Keratinocyte (primary cell): ENCODE results near the gene PAK3. TPM values are rescaled to one million over a fixed set of nuclear protein-coding genes. Genes with fewer than 3 reads are reported as not detected.
A peak's percentile ranks its signal among the peaks of the same experiment; 100 is the strongest.

Experiments
- DNase-seq: peaks from one replicate; pipeline ENCODE4 v3.0.0-alpha.2; 2011; ENCODE audit warnings: low read depth, missing footprints, low spot score
- FAIRE-seq: peaks from 2 replicates; lab custom pipeline; 2011; peaks lifted over from hg19 to GRCh38; lab: Jason Lieb, UNC
- H2AFZ ChIP-seq: 2 replicates; pipeline ENCODE4 v1.6.0; 2012; ENCODE audit warnings: low read length, control low read depth, inconsistent platforms; ENCODE audit not compliant: control insufficient read depth
- H3K27ac ChIP-seq: 2 replicates; pipeline ENCODE4 v1.5.1; 2011; ENCODE audit warnings: low read length; ENCODE audit not compliant: control insufficient read depth, insufficient read depth
- H3K27me3 ChIP-seq: 3 replicates; pipeline ENCODE4 v1.6.0; 2011; ENCODE audit warnings: low read length; ENCODE audit not compliant: control insufficient read depth, insufficient read depth; ENCODE audit errors: extremely low read depth
- H3K36me3 ChIP-seq, 2 experiments: 2 replicates in 1 of 2; 3 replicates in 1 of 2; pipeline ENCODE4 v1.5.1; 2011; ENCODE audit warnings: low read length in 2 of 2, mild to moderate bottlenecking in 1 of 2; ENCODE audit not compliant: control insufficient read depth in 2 of 2, insufficient read depth in 2 of 2; ENCODE audit errors: extremely low read depth in 1 of 2
- H3K4me1 ChIP-seq: 3 replicates; pipeline ENCODE4 v1.5.1; 2011; ENCODE audit warnings: low read length; ENCODE audit not compliant: control insufficient read depth, insufficient read depth; ENCODE audit errors: extremely low read depth
- H3K4me2 ChIP-seq: 3 replicates; pipeline ENCODE4 v1.6.0; 2011; ENCODE audit warnings: low read depth, low read length; ENCODE audit not compliant: control insufficient read depth, insufficient read depth; ENCODE audit errors: extremely low read depth
- H3K4me3 ChIP-seq, 3 experiments: fragments of 200-600 bp in 1 of 3; sonication (generic) in 1 of 3; 2 replicates in 2 of 3; 3 replicates in 1 of 3; pipeline ENCODE4 v1.5.1; 2011 to 2016; ENCODE audit warnings: low read length in 3 of 3, mild to moderate bottlenecking in 3 of 3, control low read depth in 2 of 3, inconsistent platforms in 1 of 3, low read depth in 1 of 3, mixed read lengths in 1 of 3, mixed run types in 1 of 3, moderate library complexity in 1 of 3; ENCODE audit not compliant: control insufficient read depth in 2 of 3, insufficient read depth in 2 of 3; ENCODE audit errors: extremely low read depth in 1 of 3
- H3K79me2 ChIP-seq: 2 replicates; pipeline ENCODE4 v1.6.0; 2012; ENCODE audit warnings: low read length; ENCODE audit not compliant: control insufficient read depth, insufficient read depth
- H3K9ac ChIP-seq: 3 replicates; pipeline ENCODE4 v1.6.0; 2011; ENCODE audit warnings: low read length; ENCODE audit not compliant: control insufficient read depth, insufficient read depth; ENCODE audit errors: extremely low read depth
- H3K9me1 ChIP-seq: 3 replicates; pipeline ENCODE4 v1.6.0; 2011; ENCODE audit warnings: low read length; ENCODE audit not compliant: control insufficient read depth, insufficient read depth; ENCODE audit errors: extremely low read depth
- H3K9me3 ChIP-seq: 2 replicates; pipeline ENCODE4 v1.5.1; 2012; ENCODE audit warnings: low read depth, low read length; ENCODE audit not compliant: control insufficient read depth
- H4K20me1 ChIP-seq: 3 replicates; pipeline ENCODE4 v1.6.0; 2011; ENCODE audit warnings: low read length; ENCODE audit not compliant: control insufficient read depth, insufficient read depth; ENCODE audit errors: extremely low read depth
- CTCF ChIP-seq, 3 experiments: IDR thresholded peaks in 1 of 3; conservative IDR thresholded peaks in 1 of 3; optimal IDR thresholded peaks in 1 of 3; 2 replicates in 2 of 3; 3 replicates in 1 of 3; pipeline versions ENCODE3 to v1.5.1; 2011; ENCODE audit warnings: low read length in 3 of 3, mild to moderate bottlenecking in 3 of 3, moderate library complexity in 2 of 3, control low read depth in 1 of 3, inconsistent platforms in 1 of 3; ENCODE audit not compliant: insufficient read depth in 2 of 3; ENCODE audit errors: extremely low read depth in 1 of 3
- EZH2 ChIP-seq: IDR thresholded peaks from one replicate; pipeline ENCODE4 v1.6.1; 2012; ENCODE audit warnings: inconsistent platforms, mild to moderate bottlenecking, low read length, moderate library complexity
- dilution Hi-C: fragments of 300-500 bp; cut with MboI; formaldehyde crosslinking; loops from one replicate; pipeline ENCODE4 v1.7.0; 2020; ENCODE audit warnings: low sequenced_read_pairs; ENCODE audit not compliant: extremely low pct_ligation_motif_present
- polyA plus RNA-seq, 5 experiments: library from polyadenylated mRNA; depleted of rRNA in 3 of 5; stranded (reverse) in 3 of 5; stranded (forward) in 1 of 5; unstranded in 1 of 5; fragments of >200 nt; gene quantifications; 1 replicate in 1 of 5; 2 replicates in 3 of 5; 3 replicates in 1 of 5; pipeline versions ENCODE4 v1.2.1 to v1.2.3, GENCODE V29; 2011 to 2012; ENCODE audit warnings: missing spikeins in 2 of 5, low read depth in 1 of 5, low replicate concordance in 1 of 5

The PAK3 gene
- polyA plus RNA-seq, 1 donor (not counting 4 experiments of a cell fraction or from before 2014, with no cell fraction given): 0.34 TPM

GRCh38 chrX:111254896-111255693, 159.1 kb downstream of the PAK3 start:
- peak; percentile 9 for FAIRE-seq
- H2AFZ ChIP-seq: no peak overlapping the region
- H3K9me3 ChIP-seq: no peaks in the 10 kb centered on the region
- no peaks in the 10 kb centered on the region for H3K36me3 ChIP-seq
- H3K9ac ChIP-seq: no peak overlapping the region
- H4K20me1 ChIP-seq: no peaks in the 10 kb centered on the region
- no peaks in the 10 kb centered on the region for H3K4me1 ChIP-seq
- H3K4me3 ChIP-seq: no peak overlapping the region
- H3K27ac ChIP-seq: no peak overlapping the region
- dilution Hi-C loops: no loop called here
- DNase-seq: no peak
- no peaks in the 10 kb centered on the region for H3K79me2 ChIP-seq
- H3K9me1 ChIP-seq: no peaks in the 10 kb centered on the region
- H3K27me3 ChIP-seq: no peaks in the 10 kb centered on the region
- no peak for TF ChIP-seq EZH2
- TF ChIP-seq CTCF (optimal IDR thresholded peaks at IDR 0.05 in 1 of 3, IDR thresholded peaks at IDR 0.05 in 1 of 3, conservative IDR thresholded peaks at IDR 0.05 in 1 of 3; ENCODE audit: extremely low read depth in 1 of 3, insufficient read depth in 2 of 3, low read length in 3 of 3): no peak
- H3K4me2 ChIP-seq: no peak overlapping the region

GRCh38 chrX:111257733-111258132, 161.7 kb downstream of the PAK3 start:
- Histone ChIP-seq H3K9ac (no peak overlapping the region), H3K36me3 (no peaks in the 10 kb centered on the region), H3K27ac (no peak overlapping the region), H2AFZ (no peak overlapping the region), H3K79me2 (no peaks in the 10 kb centered on the region), H3K9me1 (no peaks in the 10 kb centered on the region), H4K20me1 (no peaks in the 10 kb centered on the region), H3K4me1 (no peaks in the 10 kb centered on the region), H3K4me3 (no peak overlapping the region), H3K27me3 (peaks cover 9% of the 10 kb centered on the region), H3K9me3 (no peaks in the 10 kb centered on the region), H3K4me2 (no peak overlapping the region)
- TF ChIP-seq CTCF (optimal IDR thresholded peaks at IDR 0.05 in 1 of 3, IDR thresholded peaks at IDR 0.05 in 1 of 3, conservative IDR thresholded peaks at IDR 0.05 in 1 of 3; ENCODE audit: extremely low read depth in 1 of 3, insufficient read depth in 2 of 3, low read length in 3 of 3): no peak
- no peak for TF ChIP-seq EZH2
- DNase-seq (no peak), FAIRE-seq (no peak)
- dilution Hi-C loops: no loop called here
